Gastrocnemius medialis (tissue), 4 donors: ENCODE data around the gene CCPG1. TPM values are rescaled to one million over a fixed set of nuclear protein-coding genes. Genes with fewer than 3 reads are reported as not detected.

Source experiments
- ATAC-seq, 2 donors: fragments of 150-250 bp; one replicate each; pipeline ENCODE4 v1.9.1; 2016
- DNase-seq, 2 donors: peaks; one replicate each; pipeline ENCODE4 v3.0.0-alpha.2; 2019
- H3K27ac ChIP-seq, 4 donors: fragments of 200-600 bp; sonication (generic); 1 replicate in 1 of 4; 2 replicates in 3 of 4; pipeline ENCODE4 v1.5.1; 2016 to 2018; ENCODE audit warnings: mild to moderate bottlenecking in 2 of 4, moderate library complexity in 1 of 4
- H3K27me3 ChIP-seq, 3 donors: fragments of 200-600 bp; sonication (generic) in 2 of 3; 1 replicate in 1 of 3; 2 replicates in 2 of 3; pipeline versions ENCODE4 v1.5.1 to v1.6.0; 2016 to 2019; ENCODE audit warnings: mild to moderate bottlenecking in 1 of 3, moderate library complexity in 1 of 3
- H3K36me3 ChIP-seq, 2 donors: fragments of 200-600 bp; sonication (generic) in 1 of 2; one replicate each; pipeline ENCODE4 v1.5.1; 2017 to 2018
- H3K4me1 ChIP-seq, 2 donors: fragments of 200-600 bp; sonication (generic) in 1 of 2; one replicate each; pipeline ENCODE4 v1.5.1; 2016 to 2017; ENCODE audit warnings: mild to moderate bottlenecking in 2 of 2
- H3K4me3 ChIP-seq, 4 donors: fragments of 200-600 bp; sonication (generic) in 3 of 4; 1 replicate in 1 of 4; 2 replicates in 3 of 4; pipeline ENCODE4 v1.5.1; 2016 to 2019; ENCODE audit warnings: mild to moderate bottlenecking in 2 of 4
- H3K9me3 ChIP-seq, 3 donors: fragments of 200-600 bp; sonication (generic) in 2 of 3; 1 replicate in 1 of 3; 2 replicates in 2 of 3; pipeline ENCODE4 v1.5.1; 2016 to 2019
- CTCF ChIP-seq, 5 experiments: fragments of 450-650 bp in 3 of 5; fragments of 200-600 bp in 2 of 5; sonication (generic) in 2 of 5; IDR thresholded peaks in 4 of 5; conservative IDR thresholded peaks in 1 of 5; 1 replicate in 4 of 5; 2 replicates in 1 of 5; pipeline ENCODE4 v1.5.1; 2016 to 2019; ENCODE audit warnings: antibody characterized with exemption in 5 of 5, mild to moderate bottlenecking in 3 of 5, moderate library complexity in 3 of 5
- POLR2A ChIP-seq, 2 donors: fragments of 450-650 bp; IDR thresholded peaks; one replicate each; pipeline ENCODE4 v1.6.1; 2017; ENCODE audit warnings: antibody characterized with exemption in 2 of 2, mild to moderate bottlenecking in 2 of 2, moderate library complexity in 2 of 2
- in situ Hi-C, 4 donors: fragments of 200-750 bp; cut with MboI; loops; one replicate each; pipeline versions ENCODE4 v1.15.0 to v1.8.0; 2017; ENCODE audit warnings: low sequenced_read_pairs in 4 of 4
- intact Hi-C: fragments of 100-400 bp; cut with DNase I; formaldehyde crosslinking; loops from one replicate; pipeline ENCODE4 v1.15.1; 2023; ENCODE audit warnings: low total_unique reads
- total RNA-seq, 4 donors: library from RNA; depleted of rRNA; stranded (reverse); fragments of >200 nt; gene quantifications; one replicate each; pipeline versions ENCODE4 v1.1.0 to v1.2.3, GENCODE V29; 2016

The CCPG1 gene
- total RNA-seq, 4 donors from 2014 or later, result 61.6 to 142 (median 103) TPM

DNA sequence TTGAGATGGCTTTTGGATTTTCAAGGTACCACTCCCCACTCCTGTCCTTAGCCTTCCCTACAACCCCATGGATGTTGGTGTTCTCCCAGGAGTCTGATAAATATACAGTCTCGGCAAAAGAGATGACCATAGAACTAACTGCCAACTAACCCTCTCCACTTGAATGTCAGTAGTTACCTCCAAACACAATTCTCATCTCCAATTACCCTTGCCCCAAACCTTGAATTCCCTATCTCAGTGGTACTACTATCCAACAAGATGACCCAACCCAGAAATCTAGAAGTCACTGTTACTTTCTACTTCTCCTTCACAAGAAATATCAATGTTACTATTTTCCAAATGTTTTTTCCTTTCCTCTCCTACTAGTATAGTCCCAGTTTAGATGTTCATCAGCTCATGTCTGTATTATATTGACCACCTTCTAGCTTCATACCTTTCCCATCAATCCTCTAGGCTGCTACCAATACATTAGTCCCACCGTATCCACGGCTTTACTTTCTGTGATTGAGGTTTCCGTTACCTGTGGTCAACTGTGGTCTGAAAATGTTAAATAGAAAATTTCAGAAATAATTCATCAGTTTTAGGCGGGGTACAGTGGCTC is 51.1 kb downstream of the CCPG1 start:
- TF ChIP-seq CTCF (IDR thresholded peaks at IDR 0.05 in 4 of 5, conservative IDR thresholded peaks at IDR 0.05 in 1 of 5) (no peak), POLR2A (IDR thresholded peaks at IDR 0.05) (no peak)
- no peaks in the 10 kb centered on the region for H3K4me1 ChIP-seq
- H3K27ac ChIP-seq, result no peak overlapping the region
- no peak for ATAC-seq
- in situ Hi-C loops (no loop called here), intact Hi-C loops (no loop called here)
- no peaks in the 10 kb centered on the region for H3K27me3 ChIP-seq
- no peak for DNase-seq
- H3K9me3 ChIP-seq, result no peaks in the 10 kb centered on the region
- H3K36me3 ChIP-seq, result peaks cover 0 to 51% of the 10 kb centered on the region in 2 donors
- H3K4me3 ChIP-seq, result no peak overlapping the region

- no peaks in the 10 kb centered on the region for H3K27me3 ChIP-seq
- H3K27ac ChIP-seq, result no peak overlapping the region
- intact Hi-C loops, result no loop called here
- in situ Hi-C loops, result no loop called here
- ATAC-seq (no peak), DNase-seq (no peak)
- TF ChIP-seq POLR2A (IDR thresholded peaks at IDR 0.05), result no peak
- no peak for TF ChIP-seq CTCF (IDR thresholded peaks at IDR 0.05 in 4 of 5, conservative IDR thresholded peaks at IDR 0.05 in 1 of 5)
- peaks cover 0 to 23% of the 10 kb centered on the region in 2 donors for H3K36me3 ChIP-seq
- H3K9me3 ChIP-seq, result no peaks in the 10 kb centered on the region
- no peaks in the 10 kb centered on the region for H3K4me1 ChIP-seq
- H3K4me3 ChIP-seq, result no peak overlapping the region
Measured at GRCh38 chr15:55353025-55353424, 55.1 kb downstream of the CCPG1 start.

- in situ Hi-C loops, result no loop called here
- peaks cover 0 to 12% of the 10 kb centered on the region in 2 donors for H3K36me3 ChIP-seq
Measured at GRCh38 chr15:55349282-55349681, 58.9 kb downstream of the CCPG1 start.

DNA sequence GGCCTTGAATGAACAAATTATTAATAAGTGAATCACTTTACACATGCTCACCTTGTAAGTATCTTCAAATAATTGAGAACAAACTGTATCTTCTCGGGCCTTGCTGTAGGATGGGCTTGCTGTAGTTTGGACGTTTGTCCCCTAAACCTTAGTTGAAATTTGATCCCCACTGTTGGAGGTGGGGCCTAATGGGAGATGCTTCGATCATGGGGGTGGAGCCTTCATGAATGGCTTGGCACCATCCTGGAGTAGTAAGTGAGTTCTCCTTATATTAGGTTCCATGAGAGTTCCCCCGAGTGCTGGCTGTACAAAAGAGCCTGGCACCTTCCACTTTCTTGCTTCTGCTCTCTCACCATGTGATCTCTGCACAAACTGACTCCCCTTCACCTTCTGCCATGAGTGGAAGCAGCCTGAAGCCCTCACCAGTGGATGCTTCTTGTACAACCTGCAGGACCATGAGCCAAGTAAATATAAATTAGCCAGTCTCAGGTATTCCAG is 59.8 kb downstream of the CCPG1 start:
- no peak for TF ChIP-seq POLR2A (IDR thresholded peaks at IDR 0.05)
- no peak for TF ChIP-seq CTCF (IDR thresholded peaks at IDR 0.05 in 4 of 5, conservative IDR thresholded peaks at IDR 0.05 in 1 of 5)
- Histone ChIP-seq H3K27ac (no peak overlapping the region), H3K4me3 (no peak overlapping the region), H3K36me3 (peaks cover 0 to 3% of the 10 kb centered on the region in 2 donors), H3K27me3 (no peaks in the 10 kb centered on the region), H3K9me3 (no peaks in the 10 kb centered on the region), H3K4me1 (no peaks in the 10 kb centered on the region)
- intact Hi-C loops, result no loop called here
- in situ Hi-C loops, result no loop called here
- ATAC-seq (no peak), DNase-seq (no peak)

More at GRCh38 chr15:55349282-55349681, 58.9 kb downstream of the CCPG1 start:
- intact Hi-C loops, result no loop called here
- ATAC-seq (no peak), DNase-seq (no peak)
- no peak for TF ChIP-seq CTCF (IDR thresholded peaks at IDR 0.05 in 4 of 5, conservative IDR thresholded peaks at IDR 0.05 in 1 of 5)
- no peaks in the 10 kb centered on the region for H3K4me1 ChIP-seq
- H3K27ac ChIP-seq, result no peak overlapping the region
- H3K27me3 ChIP-seq, result no peaks in the 10 kb centered on the region
- H3K4me3 ChIP-seq, result no peak overlapping the region
- H3K9me3 ChIP-seq, result no peaks in the 10 kb centered on the region

GRCh38 chr15:55344206-55344605 is 64.0 kb downstream of the CCPG1 start:
- ATAC-seq, result no peak

More at GRCh38 chr15:55344206-55344605, 64.0 kb downstream of the CCPG1 start:
- in situ Hi-C loops (no loop called here), intact Hi-C loops (no loop called here)
- H3K4me3 ChIP-seq, result no peak overlapping the region
- DNase-seq, result no peak
- no peaks in the 10 kb centered on the region for H3K27me3 ChIP-seq
- TF ChIP-seq CTCF (IDR thresholded peaks at IDR 0.05 in 4 of 5, conservative IDR thresholded peaks at IDR 0.05 in 1 of 5) (no peak), POLR2A (IDR thresholded peaks at IDR 0.05) (no peak)
- no peaks in the 10 kb centered on the region for H3K9me3 ChIP-seq
- H3K4me1 ChIP-seq, result no peaks in the 10 kb centered on the region
- H3K27ac ChIP-seq, result no peak overlapping the region
- H3K36me3 ChIP-seq, result no peaks in the 10 kb centered on the region
